Endometrial microvascular endothelial cells (primary cell): ENCODE data around the gene HOXB2. TPM values are rescaled to one million over a fixed set of nuclear protein-coding genes. Genes with fewer than 3 reads are reported as not detected.

ENCODE experiments used
- in situ Hi-C: cut with HindIII; loops from 2 replicates; pipeline ENCODE4 v1.10.0; 2017; ENCODE audit warnings: low sequenced_read_pairs, low pct_unique_long_range_greater_than_20kb; ENCODE audit errors: inconsistent ontology term
- total RNA-seq: library from RNA; depleted of rRNA; stranded (reverse); fragments of >200 nt; gene quantifications from one replicate; pipeline ENCODE4 v1.2.3, GENCODE V29; 2015; ENCODE audit errors: inconsistent ontology term

HOXB2 gene
- total RNA-seq, 1 donor from 2014 or later: 10.5 TPM

GRCh38 chr17:48579760-48580554, 35.0 kb upstream of the HOXB2 start:
- in situ Hi-C loops: no loop called here

- in situ Hi-C loops: no loop called here
These were observed 34.5 kb upstream of the HOXB2 start for GRCh38 chr17:48579471-48579759.

GRCh38 chr17:48578616-48579470, 33.9 kb upstream of the HOXB2 start:
- in situ Hi-C loops: no loop called here

GRCh38 chr17:48577946-48578615, 33.2 kb upstream of the HOXB2 start, which contains the start of gene HOXB4:
HOXB4 (minus strand) TSS chr17:48578350; CDS start chr17:48578319, 31 bp downstream.
- in situ Hi-C loops: no loop called here

GRCh38 chr17:48577330-48577945, 32.5 kb upstream of the HOXB2 start:
- in situ Hi-C loops: no loop called here

GRCh38 chr17:48576479-48577309, 31.8 kb upstream of the HOXB2 start:
- in situ Hi-C loops: no loop called here

GRCh38 chr17:48575673-48576478, 31.0 kb upstream of the HOXB2 start:
- in situ Hi-C loops: no loop called here

- in situ Hi-C loops: no loop called here
These were observed 30.2 kb upstream of the HOXB2 start for GRCh38 chr17:48575066-48575582.

- in situ Hi-C loops: no loop called here
These were observed 29.7 kb upstream of the HOXB2 start for GRCh38 chr17:48574505-48575065.

GRCh38 chr17:48571826-48572417, 27.0 kb upstream of the HOXB2 start:
- in situ Hi-C loops: no loop called here

GRCh38 chr17:48571024-48571818, 26.3 kb upstream of the HOXB2 start:
- in situ Hi-C loops: no loop called here

GRCh38 chr17:48570325-48571023, 25.6 kb upstream of the HOXB2 start:
- in situ Hi-C loops: no loop called here

GRCh38 chr17:48569674-48570324, 24.9 kb upstream of the HOXB2 start:
- in situ Hi-C loops: no loop called here

GRCh38 chr17:48569240-48569582, 24.3 kb upstream of the HOXB2 start:
- in situ Hi-C loops: no loop called here
